VCaP (cell line): Measurements from ENCODE around the gene NME9.

ENCODE experiments used
- H3K27ac ChIP-seq: fragments of 450-650 bp; 2 replicates; pipeline ENCODE4 v1.5.1; 2017
- TF ChIP-seq, protein P1 (sequence below): fragments of 450-650 bp; conservative IDR thresholded peaks from 2 replicates; pipeline ENCODE4 v1.5.1; 2017; ENCODE audit warnings: mild to moderate bottlenecking, moderate library complexity

NME9 gene

DNA sequence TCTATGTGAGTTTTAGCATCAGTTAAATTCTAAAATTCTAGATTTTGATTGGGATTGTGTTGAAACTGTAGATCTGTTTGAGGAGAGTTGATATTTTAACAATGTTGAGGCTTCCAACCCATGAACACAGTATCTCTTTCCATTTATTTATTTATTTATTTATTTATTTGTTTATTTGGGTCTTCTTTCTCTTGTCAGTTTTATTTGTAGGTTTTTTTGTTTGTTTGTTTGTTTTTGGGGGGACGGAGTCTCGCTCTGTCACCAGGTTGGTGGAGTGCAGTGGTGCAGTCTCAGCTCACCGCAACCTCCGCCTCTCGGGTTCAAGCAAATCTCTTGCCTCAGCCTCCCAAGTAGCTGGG lies 44.1 kb upstream of the NME9 start:
- TF ChIP-seq, protein P1, sequence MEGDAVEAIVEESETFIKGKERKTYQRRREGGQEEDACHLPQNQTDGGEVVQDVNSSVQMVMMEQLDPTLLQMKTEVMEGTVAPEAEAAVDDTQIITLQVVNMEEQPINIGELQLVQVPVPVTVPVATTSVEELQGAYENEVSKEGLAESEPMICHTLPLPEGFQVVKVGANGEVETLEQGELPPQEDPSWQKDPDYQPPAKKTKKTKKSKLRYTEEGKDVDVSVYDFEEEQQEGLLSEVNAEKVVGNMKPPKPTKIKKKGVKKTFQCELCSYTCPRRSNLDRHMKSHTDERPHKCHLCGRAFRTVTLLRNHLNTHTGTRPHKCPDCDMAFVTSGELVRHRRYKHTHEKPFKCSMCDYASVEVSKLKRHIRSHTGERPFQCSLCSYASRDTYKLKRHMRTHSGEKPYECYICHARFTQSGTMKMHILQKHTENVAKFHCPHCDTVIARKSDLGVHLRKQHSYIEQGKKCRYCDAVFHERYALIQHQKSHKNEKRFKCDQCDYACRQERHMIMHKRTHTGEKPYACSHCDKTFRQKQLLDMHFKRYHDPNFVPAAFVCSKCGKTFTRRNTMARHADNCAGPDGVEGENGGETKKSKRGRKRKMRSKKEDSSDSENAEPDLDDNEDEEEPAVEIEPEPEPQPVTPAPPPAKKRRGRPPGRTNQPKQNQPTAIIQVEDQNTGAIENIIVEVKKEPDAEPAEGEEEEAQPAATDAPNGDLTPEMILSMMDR, result no peak
- H3K27ac ChIP-seq, result no peak overlapping the region

DNA sequence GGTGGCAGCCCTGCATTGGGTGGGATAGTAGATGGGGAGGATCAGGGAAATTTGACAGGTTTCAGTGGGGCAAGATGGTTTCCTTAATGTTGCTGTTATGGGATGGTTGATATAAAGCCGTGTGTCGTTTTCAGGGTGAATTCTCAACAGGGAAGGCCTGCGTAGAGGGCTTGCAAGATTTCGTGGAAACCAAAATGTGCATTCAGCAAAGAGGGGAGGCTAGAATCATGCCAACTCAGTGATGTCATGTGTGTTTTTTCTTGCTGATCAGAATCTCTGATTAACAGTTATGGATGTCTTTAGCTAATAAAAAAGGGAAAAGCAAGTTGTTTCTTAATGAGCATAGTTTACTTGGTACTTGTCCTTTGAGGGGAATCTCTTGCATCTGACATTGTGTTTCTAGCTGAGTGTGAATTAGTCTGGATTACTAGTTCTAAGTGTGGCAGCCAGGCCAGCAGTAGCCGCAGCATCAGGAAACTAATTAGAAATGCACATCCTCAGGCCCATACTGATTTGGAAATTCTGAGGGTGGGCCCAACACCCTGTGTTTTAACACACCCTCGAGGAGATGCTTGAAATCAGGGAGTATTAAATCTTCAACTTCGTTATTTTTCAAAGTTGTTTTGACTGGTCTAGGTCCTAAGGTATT lies 43.6 kb upstream of the NME9 start:
- H3K27ac ChIP-seq, result no peak overlapping the region
- TF ChIP-seq, protein P1, result no peak

DNA sequence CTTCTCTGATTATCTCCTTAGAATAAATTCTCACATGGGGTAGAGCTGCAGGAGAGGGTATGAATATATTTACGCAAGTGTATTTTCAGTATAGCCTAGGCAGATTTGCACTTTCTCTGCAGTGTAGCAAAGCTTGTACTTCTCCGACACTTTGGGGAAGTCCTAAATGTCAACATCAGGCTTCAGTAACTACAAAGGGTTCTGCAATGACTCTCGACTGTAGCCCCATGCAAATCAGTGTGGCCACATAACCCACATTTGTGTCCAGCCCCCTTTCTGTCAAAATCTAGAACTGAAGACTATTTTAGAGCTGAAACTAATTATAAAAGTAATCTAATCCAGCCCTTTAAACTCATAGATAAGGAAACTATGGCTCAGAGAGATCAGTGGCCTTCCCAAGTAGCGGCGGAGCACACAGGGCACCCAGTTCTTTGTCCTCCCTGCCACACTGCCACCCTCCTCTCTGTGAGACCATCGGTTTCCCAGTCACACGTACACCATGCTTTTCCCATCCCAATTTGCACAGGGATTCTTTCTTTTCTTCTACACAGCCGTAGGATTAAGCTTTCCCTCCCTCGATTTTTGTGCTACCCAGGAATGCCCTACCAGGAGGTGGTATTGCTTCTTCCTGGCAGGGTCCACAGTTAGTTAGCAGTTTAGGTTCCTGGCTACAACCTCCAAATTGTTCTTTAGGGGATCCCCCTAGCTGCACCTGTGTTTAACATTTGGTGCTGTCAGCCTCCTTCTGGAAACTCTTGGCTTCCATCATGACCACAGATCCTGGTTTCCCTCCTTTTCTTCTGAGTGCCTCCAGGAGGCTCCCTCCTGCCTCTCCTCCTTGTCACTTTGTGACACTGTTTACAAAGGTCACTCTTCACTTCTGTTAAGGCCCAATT lies 41.7 kb upstream of the NME9 start:
- no peak overlapping the region for H3K27ac ChIP-seq
- TF ChIP-seq, protein P1, result no peak

- H3K27ac ChIP-seq, result no peak overlapping the region
- TF ChIP-seq, protein P1, result no peak
Observed at GRCh38 chr3:138370321-138370720, 40.7 kb upstream of the NME9 start.

DNA sequence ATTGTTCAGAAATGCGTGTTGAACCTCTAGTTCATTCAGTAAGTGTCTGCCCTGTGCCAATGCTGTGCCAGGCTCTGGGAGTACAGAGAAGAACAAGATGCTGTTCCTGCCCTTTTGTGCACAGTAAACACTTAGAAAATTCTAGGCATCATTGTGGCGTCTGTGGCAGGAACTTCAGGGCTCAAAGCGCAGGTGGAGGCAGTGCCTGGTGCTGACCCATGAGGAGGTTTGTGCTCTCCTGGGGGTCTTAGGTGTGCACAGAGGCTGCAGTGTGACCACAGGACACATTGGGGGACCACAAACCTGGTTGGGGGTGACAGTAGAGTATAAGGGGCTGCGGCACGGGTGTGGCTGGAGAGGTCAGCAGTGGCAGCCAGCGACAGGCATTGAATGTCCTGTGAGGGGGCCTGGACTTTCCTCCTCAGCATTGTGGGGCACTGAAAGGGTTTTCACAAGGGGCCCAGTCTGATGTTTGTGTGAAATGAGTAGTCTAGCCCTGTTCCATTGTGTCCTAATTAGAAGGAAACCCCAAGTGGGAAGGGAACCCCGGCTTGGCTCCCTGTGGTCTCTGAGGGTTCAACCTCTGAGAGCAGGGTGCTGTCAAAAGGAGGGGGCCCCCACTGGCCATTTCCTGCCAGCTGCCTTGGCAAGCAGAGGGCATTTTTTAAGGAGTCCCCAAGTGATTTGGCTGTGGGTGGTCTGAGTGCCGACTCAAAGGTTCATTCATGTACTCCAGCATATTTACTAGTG lies 39.7 kb upstream of the NME9 start:
- H3K27ac ChIP-seq, result no peak overlapping the region
- TF ChIP-seq, protein P1, result no peak

DNA sequence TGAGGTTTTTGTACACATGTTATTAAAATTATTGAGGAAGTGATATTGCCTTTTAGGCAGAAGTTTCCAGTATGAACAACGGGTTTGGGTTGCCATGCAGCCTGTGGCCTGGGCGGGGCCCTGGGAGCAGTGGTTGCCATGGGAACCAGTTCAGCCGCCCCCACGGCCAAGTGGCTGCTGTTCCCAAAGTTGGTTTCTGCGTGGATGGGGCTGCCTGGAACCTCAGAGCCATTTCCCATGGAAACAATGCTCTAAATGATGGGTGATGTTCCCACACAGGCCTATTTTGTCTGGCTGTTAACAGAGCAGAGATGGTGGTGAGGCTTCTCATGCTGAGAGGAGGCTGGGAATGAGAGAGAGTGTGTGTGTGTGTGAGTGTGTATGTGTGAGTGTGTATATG lies 38.3 kb upstream of the NME9 start:
- TF ChIP-seq, protein P1, result no peak
- H3K27ac ChIP-seq, result no peak overlapping the region

GRCh38 chr3:138367326-138367850 lies 37.7 kb upstream of the NME9 start:
- no peak overlapping the region for H3K27ac ChIP-seq
- TF ChIP-seq, protein P1, result no peak
